ENCODE data around the gene SLC47A1. TPM values are rescaled to one million over a fixed set of nuclear protein-coding genes. Genes with fewer than 3 reads are reported as not detected.

Gene SLC47A1
- total and polyA plus RNA-seq, 2 donors (not counting 1 experiment from before 2014, with no cell fraction given), result not detected

DNA sequence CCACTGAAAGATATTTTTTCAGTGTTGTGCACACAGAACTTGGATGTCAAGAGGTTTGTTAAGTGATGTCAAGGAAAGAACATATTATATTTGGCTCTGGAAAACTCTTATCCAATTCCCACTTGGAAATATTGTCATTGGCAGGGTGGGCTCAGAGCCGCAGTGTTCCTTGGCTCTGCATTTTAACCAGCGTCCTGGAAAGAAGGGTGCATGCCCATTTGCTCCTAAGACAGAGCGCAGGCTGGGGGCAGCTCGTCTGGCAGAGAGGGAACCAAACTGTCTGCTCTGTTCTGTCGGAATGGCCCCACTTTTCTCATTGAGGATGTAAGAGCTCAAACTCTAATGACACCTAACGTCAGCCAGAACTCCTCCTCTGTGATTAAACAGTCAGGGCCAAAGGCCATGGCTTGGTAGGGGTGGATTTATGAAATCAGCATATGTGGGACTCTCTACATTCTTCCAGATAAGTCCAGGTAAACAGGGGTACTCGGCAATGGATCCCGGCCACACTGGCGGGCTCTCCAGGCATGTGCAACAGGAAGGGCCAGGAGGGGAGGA, 18.0 kb downstream of the SLC47A1 start:
- H3K27ac ChIP-seq (ENCODE audit: low read length in 2 of 2), result no peak overlapping the region
- no peak for TF ChIP-seq EZH2 (IDR thresholded peaks at IDR 0.05; ENCODE audit: borderline replicate concordance, insufficient read depth, low read depth, low read length, poor library complexity, severe bottlenecking)
- TF ChIP-seq, protein P1, sequence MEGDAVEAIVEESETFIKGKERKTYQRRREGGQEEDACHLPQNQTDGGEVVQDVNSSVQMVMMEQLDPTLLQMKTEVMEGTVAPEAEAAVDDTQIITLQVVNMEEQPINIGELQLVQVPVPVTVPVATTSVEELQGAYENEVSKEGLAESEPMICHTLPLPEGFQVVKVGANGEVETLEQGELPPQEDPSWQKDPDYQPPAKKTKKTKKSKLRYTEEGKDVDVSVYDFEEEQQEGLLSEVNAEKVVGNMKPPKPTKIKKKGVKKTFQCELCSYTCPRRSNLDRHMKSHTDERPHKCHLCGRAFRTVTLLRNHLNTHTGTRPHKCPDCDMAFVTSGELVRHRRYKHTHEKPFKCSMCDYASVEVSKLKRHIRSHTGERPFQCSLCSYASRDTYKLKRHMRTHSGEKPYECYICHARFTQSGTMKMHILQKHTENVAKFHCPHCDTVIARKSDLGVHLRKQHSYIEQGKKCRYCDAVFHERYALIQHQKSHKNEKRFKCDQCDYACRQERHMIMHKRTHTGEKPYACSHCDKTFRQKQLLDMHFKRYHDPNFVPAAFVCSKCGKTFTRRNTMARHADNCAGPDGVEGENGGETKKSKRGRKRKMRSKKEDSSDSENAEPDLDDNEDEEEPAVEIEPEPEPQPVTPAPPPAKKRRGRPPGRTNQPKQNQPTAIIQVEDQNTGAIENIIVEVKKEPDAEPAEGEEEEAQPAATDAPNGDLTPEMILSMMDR (IDR thresholded peaks at IDR 0.05), result no peak
- H3K79me2 ChIP-seq (ENCODE audit: control insufficient read depth, insufficient read depth, low read length), result no peaks in the 10 kb centered on the region
- H2AFZ ChIP-seq (ENCODE audit: insufficient read depth, low read depth, low read length, poor library complexity, severe bottlenecking), result no peak overlapping the region
- H3K9me3 ChIP-seq (ENCODE audit: control extremely low read depth in 1 of 3, control insufficient read depth in 2 of 3, insufficient read depth in 1 of 3, low read length in 2 of 3), result no peaks in the 10 kb centered on the region
- Mint-ChIP-seq H3K9me3 (ENCODE audit: insufficient read depth) (no peaks in the 10 kb centered on the region), H3K4me3 (no peak overlapping the region), H3K4me1 (peaks cover 3% of the 10 kb centered on the region), H3K27me3 (peaks cover 23% of the 10 kb centered on the region), H3K27ac (no peak overlapping the region)
- H4K20me1 ChIP-seq (ENCODE audit: control insufficient read depth, insufficient read depth, low read length, poor library complexity, severe bottlenecking), result no peaks in the 10 kb centered on the region
- DNase-seq (no peak), ATAC-seq (ENCODE audit: low read depth) (no peak)
- H3K36me3 ChIP-seq (replicated peaks in 1 of 2; ENCODE audit: control extremely low read depth in 1 of 2, control insufficient read depth in 1 of 2, extremely low read depth in 1 of 2, insufficient read depth in 2 of 2, low read length in 1 of 2), result no peaks in the 10 kb centered on the region
- no peak overlapping the region for H3K4me3 ChIP-seq (ENCODE audit: control extremely low read depth in 1 of 5, extremely low read depth in 1 of 5, insufficient read depth in 1 of 5, low read depth in 2 of 5, low read length in 4 of 5)
- no peak overlapping the region for H3K4me2 ChIP-seq (replicated peaks; ENCODE audit: low read depth, low read length, poor library complexity, severe bottlenecking)
- ChIA-PET POLR2A (no interaction called here), CTCF (interaction anchor here (0.7 to 1.3 kb wide), 2 partner anchors 22 to 95 kb away, joined by 3 read pairs; no protein-coding TSS in a partner anchor)
- intact Hi-C loops (cut with micrococcal nuclease), result no loop called here
- H3K27me3 ChIP-seq (replicated peaks in 1 of 4; ENCODE audit: control extremely low read depth in 1 of 4, control insufficient read depth in 3 of 4, insufficient read depth in 4 of 4, low read length in 3 of 4), result peaks cover 0 to 5% (median 0%) of the 10 kb centered on the region in 4 experiments
- H3K4me1 ChIP-seq (ENCODE audit: control insufficient read depth in 2 of 2, insufficient read depth in 2 of 2, low read length in 2 of 2), result peaks cover 0 to 3% of the 10 kb centered on the region in 2 donors
- H3K9ac ChIP-seq (ENCODE audit: low read length), result no peak overlapping the region
- 80% methylated on average over 4 of the region's 9 CpGs for WGBS (ENCODE audit: insufficient coverage)

DNA sequence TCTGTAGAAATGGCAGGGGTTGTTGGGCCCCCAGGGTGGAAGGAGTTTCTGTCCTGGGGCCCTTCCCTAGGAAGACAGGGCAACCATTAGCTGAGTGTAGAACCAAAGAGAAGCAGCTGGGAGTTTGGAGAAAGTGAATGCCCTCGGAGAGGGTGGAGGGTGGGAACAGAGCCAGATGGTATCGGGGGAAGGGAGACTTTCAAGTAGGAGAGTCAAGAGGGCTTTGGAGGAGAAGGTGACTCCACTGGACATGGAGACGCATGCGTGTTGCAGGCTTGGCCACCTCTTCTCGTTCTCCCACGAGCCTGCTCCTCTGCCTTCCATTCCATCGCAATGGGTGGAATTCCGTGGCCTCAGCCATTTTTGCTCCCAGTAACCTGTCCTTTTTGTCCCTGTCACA, 19.4 kb downstream of the SLC47A1 start:
- Histone ChIP-seq H3K79me2 (ENCODE audit: control insufficient read depth, insufficient read depth, low read length) (no peaks in the 10 kb centered on the region), H3K27me3 (replicated peaks in 1 of 4; ENCODE audit: control extremely low read depth in 1 of 4, control insufficient read depth in 3 of 4, insufficient read depth in 4 of 4, low read length in 3 of 4) (peaks cover 0 to 5% (median 0%) of the 10 kb centered on the region in 4 experiments), H3K4me1 (ENCODE audit: control insufficient read depth in 2 of 2, insufficient read depth in 2 of 2, low read length in 2 of 2) (no peaks in the 10 kb centered on the region), H4K20me1 (ENCODE audit: control insufficient read depth, insufficient read depth, low read length, poor library complexity, severe bottlenecking) (no peaks in the 10 kb centered on the region), H3K9ac (ENCODE audit: low read length) (no peak overlapping the region), H2AFZ (ENCODE audit: insufficient read depth, low read depth, low read length, poor library complexity, severe bottlenecking) (no peak overlapping the region), H3K36me3 (replicated peaks in 1 of 2; ENCODE audit: control extremely low read depth in 1 of 2, control insufficient read depth in 1 of 2, extremely low read depth in 1 of 2, insufficient read depth in 2 of 2, low read length in 1 of 2) (no peaks in the 10 kb centered on the region), H3K27ac (ENCODE audit: low read length in 2 of 2) (no peak overlapping the region), H3K4me2 (replicated peaks; ENCODE audit: low read depth, low read length, poor library complexity, severe bottlenecking) (no peak overlapping the region), H3K9me3 (ENCODE audit: control extremely low read depth in 1 of 3, control insufficient read depth in 2 of 3, insufficient read depth in 1 of 3, low read length in 2 of 3) (no peaks in the 10 kb centered on the region), H3K4me3 (ENCODE audit: control extremely low read depth in 1 of 5, extremely low read depth in 1 of 5, insufficient read depth in 1 of 5, low read depth in 2 of 5, low read length in 4 of 5) (no peak overlapping the region)
- 91% methylated on average over 8 of the region's 8 CpGs for WGBS (ENCODE audit: insufficient coverage)
- intact Hi-C loops (cut with micrococcal nuclease), result no loop called here
- no peak for DNase-seq
- Mint-ChIP-seq H3K9me3 (ENCODE audit: insufficient read depth) (no peaks in the 10 kb centered on the region), H3K27me3 (peaks cover 26% of the 10 kb centered on the region), H3K4me3 (no peak overlapping the region), H3K4me1 (no peaks in the 10 kb centered on the region), H3K27ac (no peak overlapping the region)
- ATAC-seq (ENCODE audit: low read depth), result no peak
- ChIA-PET CTCF (no interaction called here), POLR2A (interaction anchor here (0.7 kb wide), 1 partner anchor 22 kb away, joined by 3 read pairs; no protein-coding TSS in a partner anchor)
- no peak for TF ChIP-seq EZH2 (IDR thresholded peaks at IDR 0.05; ENCODE audit: borderline replicate concordance, insufficient read depth, low read depth, low read length, poor library complexity, severe bottlenecking)
- TF ChIP-seq, protein P1 (IDR thresholded peaks at IDR 0.05), result no peak
